GM18502 (cell line): ENCODE measurements around the gene MYH14.
"Not testable (repeated sequence)": the region's sequence is repeated elsewhere in the genome, so short reads cannot be mapped to it uniquely, and the experiment has no call there.

Source experiments
- ATAC-seq: cut with Tn5 transposase; IDR thresholded peaks from one replicate; pipeline ENCODE4 v1.9.1; 2021; ENCODE audit warnings: mild to moderate bottlenecking; ENCODE audit not compliant: unreplicated experiment, poor library complexity

The MYH14 gene

GRCh38 chr19:50352242-50352641, 148.8 kb downstream of the MYH14 start:
- no peak for ATAC-seq

DNA sequence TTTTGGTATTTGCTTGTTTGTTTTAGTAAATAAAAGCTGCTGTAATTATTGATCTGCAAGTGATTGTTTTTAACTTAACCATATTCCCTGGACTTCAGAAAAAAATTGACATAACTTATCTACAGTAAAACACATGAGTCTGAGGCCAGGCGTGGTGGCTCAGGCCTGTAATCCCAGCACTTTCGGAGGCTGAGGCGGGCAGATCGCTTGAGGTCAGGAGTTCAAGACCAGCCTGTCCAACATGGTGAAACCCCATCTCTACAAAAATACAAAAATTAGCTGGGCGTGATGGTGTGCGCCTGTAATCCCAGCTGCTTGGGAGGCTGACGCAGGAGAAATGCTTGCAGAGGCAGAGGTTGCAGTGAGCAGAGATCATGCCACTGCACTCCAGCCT, 150.1 kb downstream of the MYH14 start:
- not testable (repeated sequence) for ATAC-seq

GRCh38 chr19:50356691-50357177, 153.3 kb downstream of the MYH14 start:
- ATAC-seq, result no peak

GRCh38 chr19:50357178-50358100, 154.0 kb downstream of the MYH14 start:
- peak; percentile 62 for ATAC-seq

- no peak for ATAC-seq
These were observed 155.3 kb downstream of the MYH14 start for GRCh38 chr19:50358483-50359327.

DNA sequence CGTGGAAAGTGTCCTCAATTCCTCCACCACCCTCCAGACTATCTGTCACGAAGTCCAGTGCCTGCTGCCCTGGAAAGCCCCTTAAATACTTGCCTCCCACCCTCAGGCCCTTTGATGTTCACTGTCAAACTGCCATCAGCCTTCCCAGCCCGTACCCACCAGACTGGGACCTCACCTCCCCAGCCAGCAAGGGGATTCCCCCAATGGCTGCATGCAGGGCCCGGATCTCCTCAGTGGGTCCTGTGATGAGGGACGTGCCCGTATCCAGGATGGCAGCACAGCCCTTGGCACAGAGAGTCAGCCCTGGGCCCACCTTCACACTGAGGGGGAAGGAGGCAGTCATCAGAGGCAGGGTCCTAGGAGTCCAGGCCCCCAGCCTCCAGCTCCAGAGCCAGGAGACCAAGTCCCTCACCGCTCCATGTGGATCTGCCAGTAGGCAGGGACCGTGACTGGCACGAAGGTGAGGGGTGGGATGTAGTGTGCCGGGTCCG, 156.0 kb downstream of the MYH14 start:
- ATAC-seq, result no peak
